Embryonic facial prominence (tissue), 1 donor: ENCODE results near the gene DUSP2.
"Not testable (repeated sequence)": the region's sequence is repeated elsewhere in the genome, so short reads cannot be mapped to it uniquely, and the experiment has no call there.

ENCODE experiments used
- DNase-seq: peaks from one replicate; pipeline ENCODE4 v3.0.0-alpha.2; 2016; ENCODE audit errors: extremely low spot score

Gene DUSP2

DNA sequence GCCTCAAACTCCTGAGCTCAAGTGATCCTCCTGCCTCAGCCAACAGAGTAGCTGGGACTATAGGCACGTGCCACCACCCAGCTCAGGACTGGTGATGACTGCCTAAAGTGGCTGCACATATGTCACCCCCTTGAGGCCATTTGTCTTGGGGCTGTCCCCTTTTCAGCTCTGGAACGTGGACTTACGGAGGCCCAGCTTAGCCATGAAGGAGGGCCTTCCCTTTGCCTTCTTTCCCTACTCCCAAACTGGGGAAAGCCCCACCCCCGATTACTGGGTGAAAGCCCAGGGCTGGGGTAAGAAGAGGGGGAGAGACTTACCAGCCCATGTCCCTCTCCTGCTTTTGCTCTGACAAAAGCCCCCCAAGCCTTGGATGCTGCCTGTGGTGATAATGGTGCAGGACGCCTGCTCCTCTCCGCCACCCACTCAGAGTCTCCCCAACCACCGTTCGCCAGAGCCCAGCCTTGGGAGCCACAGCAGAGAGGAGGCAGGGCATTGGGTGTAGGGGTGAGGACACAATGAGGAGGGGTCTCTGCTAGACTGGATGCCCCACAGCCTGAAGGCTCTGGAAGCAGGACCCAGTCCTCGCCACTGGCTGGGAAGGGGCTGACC is 2.5 kb upstream of the DUSP2 start:
- no peak for DNase-seq

DNA sequence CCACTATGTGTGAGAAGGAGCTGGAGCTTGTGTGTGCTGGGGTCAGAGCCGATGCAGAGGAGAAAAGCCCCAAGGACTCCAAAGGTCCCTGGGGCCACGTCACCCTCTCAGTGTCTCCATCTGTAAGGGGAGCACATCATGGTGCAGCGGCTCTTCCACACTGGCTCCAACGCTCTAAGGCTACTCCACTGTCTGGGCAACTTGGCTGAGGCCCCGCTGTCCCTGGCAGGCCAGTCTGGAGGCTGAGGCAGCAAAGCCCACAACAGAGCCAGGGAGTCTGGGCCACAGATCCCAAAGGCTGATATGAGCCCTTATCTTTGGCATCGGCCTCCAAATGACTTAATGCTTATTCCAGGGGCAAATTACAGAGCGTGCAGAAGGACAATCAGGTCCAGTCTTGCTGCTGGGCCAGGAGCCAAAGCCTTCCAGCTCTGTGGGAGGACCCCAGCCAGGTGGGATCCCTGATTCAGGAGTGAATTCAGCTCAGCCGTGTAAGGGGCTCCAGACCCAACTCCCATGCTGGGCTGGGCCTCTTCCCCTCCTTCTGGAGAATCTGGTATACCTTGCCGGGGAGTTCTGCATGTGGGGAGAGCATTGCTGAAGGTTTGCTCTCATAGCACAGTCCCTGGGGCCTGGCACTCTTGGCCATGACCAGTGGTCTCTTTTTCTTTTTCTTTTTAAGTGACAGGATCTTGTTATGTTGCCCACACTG is 1.8 kb upstream of the DUSP2 start:
- DNase-seq: no peak

GRCh38 chr2:96146153-96146880 is 1.1 kb upstream of the DUSP2 start:
- no peak for DNase-seq

DNA sequence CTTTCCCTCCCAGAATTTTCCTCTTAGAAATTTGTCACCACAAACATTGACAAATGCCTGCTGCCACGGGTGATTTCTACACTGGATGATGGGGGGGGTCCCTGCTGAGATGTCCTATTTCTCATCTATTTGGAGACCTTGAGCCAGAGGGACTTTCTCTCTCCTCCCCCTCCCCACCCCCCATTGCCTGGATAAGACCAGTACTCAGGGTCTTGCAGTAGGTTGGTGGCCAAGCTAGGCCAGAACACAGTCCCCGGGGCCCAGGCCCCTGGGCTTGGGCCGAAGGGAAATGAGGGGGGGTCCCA is 560 bp upstream of the DUSP2 start:
- DNase-seq: no peak

DNA sequence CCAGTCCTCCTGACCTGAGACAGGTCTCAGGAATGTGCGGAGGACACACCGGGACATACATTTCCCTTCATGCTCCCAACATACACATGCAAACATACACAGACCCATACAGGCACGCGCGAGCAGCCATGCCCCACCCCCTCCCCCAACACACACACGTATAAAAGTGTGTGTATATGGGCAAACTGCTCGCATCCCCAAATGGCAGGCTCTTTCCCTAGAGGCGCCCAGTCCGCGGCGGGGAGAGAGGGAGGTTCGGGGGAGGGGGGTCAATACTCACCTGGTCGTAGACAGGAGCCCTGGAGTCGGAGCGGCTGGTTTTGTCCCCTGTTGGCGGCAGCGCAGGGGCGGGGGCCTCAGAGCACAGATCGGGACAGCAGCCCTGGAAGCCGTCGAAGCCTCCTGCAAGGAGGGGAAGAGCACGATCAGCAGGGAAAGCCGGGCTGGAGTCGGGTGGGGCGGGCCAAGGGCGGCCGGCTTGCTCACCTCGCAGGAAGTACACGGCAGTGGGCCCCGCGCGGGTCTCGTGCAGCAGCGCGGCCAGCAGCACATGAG is 682 bp downstream of the DUSP2 start:
- DNase-seq: no peak

GRCh38 chr2:96143848-96144480 is 1.3 kb downstream of the DUSP2 start:
- DNase-seq: no peak

DNA sequence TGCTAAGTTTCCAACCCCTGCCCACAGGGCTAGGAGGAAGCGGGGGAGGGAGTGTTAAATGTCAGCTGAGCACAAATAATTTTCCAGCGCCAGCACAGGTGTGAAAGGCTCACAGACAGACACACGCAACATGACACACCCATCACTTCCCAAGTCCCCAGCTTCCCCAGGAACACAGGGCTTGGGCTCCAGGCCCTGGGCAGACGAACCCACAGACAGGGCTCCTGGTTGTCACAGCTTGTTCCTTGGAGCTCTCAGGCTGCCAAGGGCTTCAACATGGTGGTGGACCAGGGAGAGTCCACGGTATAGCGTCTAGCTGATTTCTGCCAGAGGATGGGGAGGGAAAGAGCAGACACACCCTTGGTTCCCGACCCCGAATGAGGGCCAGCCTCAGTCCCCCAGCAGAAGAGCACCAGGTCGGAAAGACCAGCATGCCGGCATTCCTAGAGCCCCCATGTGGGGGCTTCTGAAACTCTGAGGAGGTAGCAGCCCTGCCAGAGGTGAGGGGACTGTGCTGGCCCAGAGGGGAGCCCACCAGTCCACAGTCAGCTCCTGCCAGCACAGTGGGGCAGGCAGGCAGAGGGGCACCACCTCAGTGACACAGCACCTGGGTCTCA is 1.9 kb downstream of the DUSP2 start:
- no peak for DNase-seq

DNA sequence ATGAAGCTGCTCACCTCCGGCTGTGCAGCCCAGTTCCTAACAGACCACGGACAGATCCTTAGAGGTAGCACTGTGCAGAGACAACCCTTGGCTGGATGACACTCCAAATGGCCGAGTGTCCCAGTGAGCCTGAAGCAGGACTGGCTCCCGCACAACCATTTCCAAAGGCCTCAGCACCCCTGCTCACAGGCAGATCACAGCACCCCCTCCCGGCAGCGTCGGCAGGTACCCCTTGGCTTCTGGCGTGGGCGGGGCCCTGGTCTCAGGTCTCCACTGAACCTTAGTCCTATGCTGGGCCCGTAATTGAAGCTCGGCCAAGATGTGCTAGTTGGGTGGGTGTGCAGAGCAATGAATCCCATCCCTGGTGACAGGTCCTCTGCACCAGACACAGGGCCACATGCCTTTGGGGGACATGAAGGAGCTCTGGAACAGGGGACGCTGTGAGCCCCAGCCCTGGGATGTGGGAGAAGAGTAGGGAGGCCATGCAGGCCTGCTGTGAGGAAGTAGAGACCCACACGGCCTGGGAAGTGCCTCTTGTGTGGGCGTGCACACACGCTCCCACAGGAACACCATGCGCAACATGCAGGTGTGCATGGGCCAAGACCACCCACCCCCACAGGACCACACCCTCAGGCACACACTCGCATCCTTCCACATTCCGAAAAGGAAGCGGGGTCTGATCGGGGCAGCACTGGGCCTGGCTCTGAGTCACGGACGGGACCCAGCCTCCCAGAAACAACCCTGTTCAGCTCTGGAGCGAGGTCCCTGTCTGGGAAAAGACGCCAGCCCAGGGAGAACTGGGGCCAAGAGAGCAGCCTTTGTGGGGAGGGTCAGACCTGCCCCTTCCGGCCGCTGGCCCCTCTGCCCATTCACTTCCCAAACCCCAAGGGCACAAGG is 2.8 kb downstream of the DUSP2 start:
- no peak for DNase-seq

DNA sequence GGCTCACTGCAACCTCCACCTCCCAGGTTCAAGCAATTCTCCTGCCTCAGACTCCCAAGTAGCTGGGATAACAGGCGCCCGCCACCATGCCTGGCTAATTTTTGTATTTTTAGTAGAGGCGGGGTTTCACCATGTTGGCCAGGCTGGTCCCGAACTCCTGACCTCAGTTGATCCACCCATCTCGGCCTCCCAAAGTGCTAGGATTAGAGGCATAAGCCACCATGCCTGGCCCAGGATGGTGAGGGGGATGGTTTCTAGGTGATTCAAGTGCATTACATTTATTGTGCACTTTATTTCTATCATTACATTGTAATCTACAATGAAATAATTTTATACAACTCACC is 3.6 kb downstream of the DUSP2 start:
- DNase-seq: not testable (repeated sequence)

- no peak for DNase-seq
Measured at GRCh38 chr2:96140941-96141623, 4.2 kb downstream of the DUSP2 start.

GRCh38 chr2:96139181-96139758 is 6.0 kb downstream of the DUSP2 start:
- no peak for DNase-seq

DNA sequence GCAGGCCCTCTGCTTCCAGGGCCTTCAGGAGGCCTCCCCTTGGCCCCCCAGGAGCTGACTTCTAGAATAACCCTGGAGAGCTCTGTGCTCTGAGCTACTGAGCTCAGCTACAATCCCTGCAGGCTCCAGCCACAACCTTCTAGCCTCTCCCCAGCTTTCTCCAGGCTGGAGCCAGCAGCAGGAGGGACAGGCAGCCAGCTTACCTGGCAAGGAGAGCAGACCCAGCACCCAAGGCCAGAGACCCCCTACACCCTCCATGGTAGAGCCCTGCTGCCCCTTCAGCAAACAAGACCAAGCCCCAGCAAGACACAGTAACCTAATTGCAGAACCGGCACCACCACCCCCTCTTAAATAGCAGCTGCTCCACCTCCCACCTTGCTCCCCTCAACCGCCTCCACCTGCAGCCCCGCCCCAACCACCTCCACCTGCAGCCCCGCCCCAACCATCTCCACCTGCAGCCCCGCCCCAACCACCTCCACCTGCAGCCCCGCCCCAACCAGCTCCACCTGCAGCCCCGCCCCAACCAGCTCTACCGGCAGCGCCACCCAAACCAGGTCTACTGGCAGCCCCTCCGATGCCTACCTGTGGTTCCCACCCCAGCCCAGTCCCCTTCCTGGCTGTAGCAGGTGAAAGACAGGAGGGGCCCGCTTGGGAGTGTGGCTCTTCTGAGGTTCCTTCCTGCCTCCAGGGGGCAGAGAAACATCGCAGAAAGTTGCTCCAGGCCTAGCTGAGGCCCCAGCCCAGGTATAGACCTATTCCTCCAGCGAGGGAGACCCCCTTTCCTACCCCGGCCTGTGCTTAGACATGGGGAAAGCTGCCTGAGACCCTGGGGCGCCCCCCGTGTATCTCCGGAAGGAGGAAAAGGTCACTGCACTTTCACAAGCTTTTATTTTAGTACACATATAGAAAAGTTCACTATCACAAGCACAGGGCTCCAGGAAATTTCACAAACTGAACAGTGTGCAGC is 6.8 kb downstream of the DUSP2 start, which contains the start of gene ASTL:
Gene ASTL (minus strand): TSS at position 324 of the 967 bp plus-strand sequence. CDS start 66 bp downstream, at position 258.
- peak; percentile 34 for DNase-seq

GRCh38 chr2:96137321-96138178 is 7.7 kb downstream of the DUSP2 start:
- DNase-seq: no peak

DNA sequence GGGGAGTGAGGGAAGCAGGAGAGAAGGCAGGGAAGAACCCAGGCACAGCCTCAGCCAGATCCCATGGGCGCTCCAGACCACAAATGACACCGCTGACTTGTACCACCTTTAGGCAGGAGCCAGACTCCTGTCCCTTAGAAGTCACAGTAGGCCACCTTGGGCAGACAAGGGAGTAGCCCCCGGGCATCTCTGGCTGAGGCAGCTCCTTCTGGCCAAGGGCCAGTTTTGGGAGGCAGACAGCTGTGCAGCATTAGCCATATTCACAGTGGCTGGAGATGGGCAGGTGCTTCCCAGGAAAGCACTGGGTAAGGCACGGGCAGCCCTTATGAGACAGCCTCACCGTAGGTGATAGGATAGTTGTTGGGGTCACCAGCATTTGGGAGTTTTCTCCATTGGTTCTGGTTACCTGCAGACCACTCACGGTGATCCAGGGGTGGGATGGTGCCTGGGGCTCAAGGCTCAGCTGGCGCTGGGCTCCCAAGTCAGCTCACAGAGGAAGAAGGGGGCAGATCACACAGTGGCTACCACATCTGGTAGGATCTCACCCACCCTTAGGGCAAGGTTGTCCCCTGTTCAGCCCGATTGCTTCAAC is 9.0 kb downstream of the DUSP2 start:
- DNase-seq: no peak

DNA sequence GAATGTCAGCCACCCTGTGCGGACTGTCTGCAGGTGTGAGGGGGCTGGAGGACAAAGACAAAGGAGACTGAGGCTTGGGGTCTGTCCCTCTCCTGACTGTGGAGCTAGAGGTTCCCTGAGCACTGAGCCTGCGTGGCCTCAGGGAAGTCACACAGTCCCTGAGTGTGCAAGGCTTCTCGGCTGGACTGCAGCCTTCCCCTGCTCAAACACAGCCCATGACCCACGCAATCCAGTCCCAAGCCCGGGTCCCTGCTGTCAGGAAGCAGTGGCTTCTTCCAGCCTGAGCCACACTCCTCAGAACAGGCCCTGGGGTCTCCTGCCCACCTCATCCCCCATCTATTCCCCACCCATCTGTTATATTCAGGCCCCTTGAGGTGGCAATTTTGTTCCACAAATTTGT is 9.6 kb downstream of the DUSP2 start:
- DNase-seq: no peak

DNA sequence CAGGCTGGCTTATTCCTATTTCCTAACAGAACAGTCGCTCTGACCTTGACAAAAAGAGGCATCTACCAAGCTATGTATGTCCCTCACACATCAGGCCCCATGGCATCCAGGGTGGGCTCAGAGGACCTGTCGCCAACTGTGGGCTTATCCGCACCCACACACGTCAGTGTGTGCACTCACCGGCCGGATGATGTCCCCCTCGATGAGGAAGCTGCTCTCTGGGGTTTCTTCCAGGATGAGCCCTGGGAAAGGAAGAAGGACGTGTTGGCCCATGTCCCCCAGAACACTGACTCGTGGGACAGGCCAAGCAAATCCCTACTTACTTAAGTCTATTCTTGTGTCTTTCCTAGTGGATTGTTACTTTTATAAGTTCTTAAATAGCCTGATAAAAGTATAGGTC is 10.1 kb downstream of the DUSP2 start:
- no peak for DNase-seq

GRCh38 chr2:96134421-96134820 is 10.8 kb downstream of the DUSP2 start:
- DNase-seq: no peak
